Astrocyte of the spinal cord (primary cell): ENCODE measurements around the gene THRAP3.
A peak's percentile ranks its signal among the peaks of the same experiment; 100 is the strongest.

Source experiments
- DNase-seq: peaks from one replicate; pipeline ENCODE4 v3.0.0; 2011; ENCODE audit warnings: low read depth, low spot score
- H3K4me3 ChIP-seq: 2 replicates; pipeline ENCODE4 v1.5.1; 2011; ENCODE audit warnings: low read depth, mild to moderate bottlenecking, low read length, moderate library complexity
- CTCF ChIP-seq: IDR thresholded peaks from 2 replicates; pipeline ENCODE4 v1.5.1; 2012; ENCODE audit warnings: low read depth, mild to moderate bottlenecking, low read length, inconsistent platforms
- in situ Hi-C: cut with HindIII; loops from 2 replicates; pipeline ENCODE4 v1.10.0; 2017; ENCODE audit warnings: low sequenced_read_pairs

THRAP3 gene

GRCh38 chr1:36199934-36200741, 24.1 kb upstream of the THRAP3 start:
- DNase-seq = peak; percentile 50
- H3K4me3 ChIP-seq = no peak overlapping the region
- in situ Hi-C loops = no loop called here
- TF ChIP-seq CTCF = no peak

DNA sequence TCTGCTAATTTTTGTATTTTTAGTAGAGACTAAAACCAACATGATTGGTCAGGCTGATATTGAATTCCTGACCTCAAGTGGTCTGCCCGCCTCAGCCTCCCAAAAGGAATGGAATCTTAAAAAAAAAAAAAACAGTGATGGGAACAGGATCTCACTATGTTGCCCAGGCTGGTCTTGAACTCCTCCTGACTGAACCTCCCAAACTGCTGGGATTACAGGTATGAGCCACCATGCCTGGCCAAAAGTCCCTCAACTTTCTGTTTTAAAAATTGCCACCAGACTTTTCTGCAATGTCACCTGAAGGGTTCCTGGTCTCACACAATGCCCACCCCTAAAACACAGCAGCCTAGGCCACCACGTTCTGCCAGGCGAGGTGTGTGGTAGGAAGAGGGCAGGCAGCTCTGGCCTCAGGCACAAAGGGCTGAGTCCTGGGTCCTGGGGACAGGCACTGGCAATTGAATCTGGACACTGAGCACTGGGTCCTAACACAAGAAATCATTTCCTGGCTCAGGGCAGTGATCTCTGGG, 21.2 kb upstream of the THRAP3 start:
- no peak for TF ChIP-seq CTCF
- no peak for DNase-seq
- no peak overlapping the region for H3K4me3 ChIP-seq
- in situ Hi-C loops = no loop called here

- no peak overlapping the region for H3K4me3 ChIP-seq
- in situ Hi-C loops = no loop called here
- no peak for TF ChIP-seq CTCF
- DNase-seq = peak; percentile 26
Observed at GRCh38 chr1:36203554-36204346, 20.5 kb upstream of the THRAP3 start.

DNA sequence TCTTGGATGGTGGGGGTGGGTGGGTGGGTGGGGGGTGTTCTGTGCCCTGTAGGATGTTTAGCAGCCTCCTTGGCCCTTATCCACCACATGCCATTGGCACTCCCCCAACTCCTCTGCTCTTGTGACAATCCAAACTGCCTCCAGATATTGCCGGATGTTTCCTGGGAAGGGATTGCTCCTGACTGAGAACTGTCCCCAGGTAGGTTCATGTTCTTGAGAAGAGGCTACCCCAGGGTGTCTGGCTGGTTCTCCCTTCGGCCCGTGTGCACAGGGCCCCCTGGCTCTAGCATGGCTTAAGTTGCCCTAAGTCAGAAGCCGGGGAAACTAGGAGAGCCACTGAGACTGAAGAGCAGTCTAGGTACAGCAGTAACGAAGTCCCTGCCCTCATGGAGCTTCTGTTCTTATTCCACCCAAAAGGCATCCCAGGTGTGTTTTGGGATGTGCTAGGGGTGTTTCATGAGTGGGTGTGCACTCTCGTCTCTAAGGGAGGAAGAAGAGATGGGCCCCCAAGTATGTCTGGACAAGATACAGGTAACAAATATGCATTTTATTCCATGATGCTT, 19.8 kb upstream of the THRAP3 start:
- TF ChIP-seq CTCF = no peak
- DNase-seq = no peak
- in situ Hi-C loops = no loop called here

DNA sequence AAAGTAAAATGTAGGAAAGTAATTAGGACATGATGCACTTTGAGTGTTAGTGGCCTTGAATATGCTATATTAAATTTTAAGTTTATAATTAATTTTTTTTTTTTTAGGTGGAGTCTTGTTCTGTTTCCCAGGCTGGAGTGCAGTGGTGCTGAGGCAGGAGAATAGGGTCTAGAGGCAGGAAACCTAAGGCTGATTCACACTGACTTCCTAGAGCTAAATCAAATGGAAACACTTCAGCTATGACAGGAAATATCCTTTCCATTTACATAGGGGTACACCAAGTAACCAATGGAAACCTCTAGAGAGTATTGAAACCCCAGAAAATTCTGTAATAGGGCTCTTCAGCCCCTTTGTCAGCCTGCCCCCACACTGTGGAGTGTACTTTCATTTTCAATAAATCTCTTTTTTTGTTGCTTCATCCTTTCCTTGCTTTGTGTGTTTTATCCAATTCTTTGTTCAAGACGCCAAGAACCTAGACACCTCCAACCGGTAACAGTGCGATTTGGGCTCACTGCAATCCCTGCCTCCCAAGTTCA, 17.9 kb upstream of the THRAP3 start:
- no peak for DNase-seq
- no peak for TF ChIP-seq CTCF
- H3K4me3 ChIP-seq = no peak overlapping the region
- in situ Hi-C loops = no loop called here

More for the DNA sequence above, 19.8 kb upstream of the THRAP3 start:
- no peak overlapping the region for H3K4me3 ChIP-seq

- no peak for TF ChIP-seq CTCF
- in situ Hi-C loops = no loop called here
- no peak overlapping the region for H3K4me3 ChIP-seq
- peak; percentile 92 for DNase-seq
Observed at GRCh38 chr1:36207339-36207738, 16.9 kb upstream of the THRAP3 start.
